NCI-H187 treated with DMSO at 0.1 percent for 48 hours (cell line): ENCODE results near the gene ROCK2.
"Not testable (repeated sequence)": the region's sequence is repeated elsewhere in the genome, so short reads cannot be mapped to it uniquely, and the experiment has no call there.

ENCODE experiments used
- DNase-seq: peaks from one replicate; lab custom pipeline; 2025; lab: John Stamatoyannopoulos, UW

The ROCK2 gene

DNA sequence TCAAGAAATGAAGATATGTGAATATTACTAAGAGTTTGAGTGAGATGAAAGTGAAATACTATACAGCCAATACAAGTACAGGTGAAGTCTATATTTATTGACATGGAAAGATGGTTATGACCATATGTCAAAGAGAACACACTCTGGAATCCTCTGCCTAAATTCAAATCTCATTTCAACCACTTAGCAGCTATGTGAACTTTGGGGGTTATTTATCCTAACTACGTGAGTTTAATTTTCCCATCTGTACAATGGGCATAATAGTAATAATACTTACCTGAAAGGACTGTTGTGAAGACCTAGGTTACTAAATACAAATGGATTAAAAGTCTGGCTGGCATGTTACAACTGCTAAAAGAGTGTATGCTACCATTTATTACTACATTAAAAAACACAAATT lies 79.6 kb downstream of the ROCK2 start:
- no peak for DNase-seq

DNA sequence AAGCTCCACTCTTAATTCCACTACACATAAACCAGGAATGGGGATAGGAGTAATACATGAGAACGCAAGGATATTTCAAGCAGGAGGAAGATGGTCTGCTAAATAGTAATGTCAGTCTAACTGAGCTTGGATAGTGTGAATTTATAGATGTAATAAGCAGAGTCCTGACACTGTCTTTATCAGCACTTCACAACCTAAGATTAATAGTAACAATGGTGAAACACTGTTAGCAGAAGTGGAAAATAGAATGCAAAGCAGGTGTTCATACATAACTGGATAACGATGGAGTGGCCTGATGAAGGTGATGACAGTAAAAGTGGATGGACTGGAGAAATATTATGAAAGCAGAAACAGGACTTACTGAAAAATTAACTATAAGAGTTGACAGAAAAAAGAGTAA lies 80.4 kb downstream of the ROCK2 start:
- DNase-seq, result no peak

DNA sequence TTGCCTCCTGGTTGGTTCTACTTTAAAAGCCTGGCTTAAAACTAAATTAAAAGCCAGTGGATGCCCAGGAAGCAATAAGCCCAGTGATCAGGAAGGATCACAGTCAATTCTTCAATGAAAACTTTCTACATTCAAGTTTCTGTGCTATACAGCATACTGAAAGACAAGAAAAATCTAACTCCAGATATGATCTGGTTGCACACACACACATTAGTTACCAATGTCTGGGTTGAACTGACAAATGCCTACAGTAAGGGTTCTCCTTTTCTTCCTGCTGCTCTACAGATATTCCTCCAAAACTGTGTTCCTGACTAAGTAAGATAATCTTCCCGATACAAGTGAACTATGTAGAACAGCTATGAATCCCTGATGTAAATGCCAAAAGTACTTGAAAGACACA lies 81.3 kb downstream of the ROCK2 start:
- DNase-seq, result no peak

DNA sequence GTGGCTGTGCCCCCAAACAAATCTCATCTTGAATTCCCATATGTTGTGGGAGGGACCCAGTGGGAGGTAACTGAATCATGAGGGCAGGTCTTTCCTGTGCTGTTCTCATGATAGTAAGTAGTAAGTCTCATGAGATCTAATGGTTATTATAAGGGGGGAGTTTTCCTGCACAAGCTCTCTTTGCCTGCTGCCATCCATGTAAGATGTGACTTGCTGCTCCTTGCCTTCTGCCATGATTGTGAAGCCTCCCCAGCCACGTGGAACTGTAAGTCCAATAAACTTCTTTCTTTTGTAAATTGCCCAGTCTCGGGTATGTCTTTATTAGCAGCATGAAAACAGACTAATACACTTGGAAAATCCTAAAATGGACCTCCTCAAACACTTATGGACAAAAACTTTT lies 82.0 kb downstream of the ROCK2 start:
- DNase-seq, result not testable (repeated sequence)

DNA sequence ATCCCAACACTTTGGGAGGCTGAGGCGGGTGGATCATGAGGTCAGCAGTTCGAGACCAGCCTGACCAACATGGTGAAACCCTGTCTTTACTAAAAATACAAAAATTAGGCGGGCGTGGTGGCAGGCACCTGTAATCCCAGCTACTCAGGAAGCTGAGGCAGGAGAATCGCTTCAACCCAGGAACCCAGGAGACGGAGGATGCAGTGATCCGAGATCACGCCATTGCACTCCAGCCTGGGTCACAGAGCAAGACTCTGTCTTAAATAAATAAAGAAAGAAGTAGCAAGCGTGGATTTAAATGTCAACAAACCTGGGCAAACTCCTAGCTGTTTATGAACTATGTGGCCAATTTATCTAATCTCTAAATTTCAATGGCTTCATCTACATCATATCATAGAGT lies 82.9 kb downstream of the ROCK2 start:
- DNase-seq, result not testable (repeated sequence)

DNA sequence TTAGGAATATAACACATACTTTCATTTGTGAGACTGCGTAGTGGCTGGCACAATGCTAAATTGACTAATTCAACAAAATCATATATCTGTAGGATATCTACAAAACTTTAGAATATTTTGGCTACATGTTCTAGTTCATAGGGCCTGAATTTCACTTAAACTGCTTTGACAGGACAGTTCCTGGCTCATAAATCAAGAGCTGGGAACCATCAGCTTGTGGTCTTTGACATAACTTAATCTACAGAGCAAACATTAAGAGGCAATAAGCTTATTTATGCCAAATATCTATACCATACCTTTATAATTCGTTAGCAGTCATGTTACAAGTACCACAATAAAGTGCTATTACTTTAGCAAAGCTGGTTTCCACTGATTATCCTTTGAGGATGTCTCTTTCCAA lies 83.5 kb downstream of the ROCK2 start:
- DNase-seq, result no peak

DNA sequence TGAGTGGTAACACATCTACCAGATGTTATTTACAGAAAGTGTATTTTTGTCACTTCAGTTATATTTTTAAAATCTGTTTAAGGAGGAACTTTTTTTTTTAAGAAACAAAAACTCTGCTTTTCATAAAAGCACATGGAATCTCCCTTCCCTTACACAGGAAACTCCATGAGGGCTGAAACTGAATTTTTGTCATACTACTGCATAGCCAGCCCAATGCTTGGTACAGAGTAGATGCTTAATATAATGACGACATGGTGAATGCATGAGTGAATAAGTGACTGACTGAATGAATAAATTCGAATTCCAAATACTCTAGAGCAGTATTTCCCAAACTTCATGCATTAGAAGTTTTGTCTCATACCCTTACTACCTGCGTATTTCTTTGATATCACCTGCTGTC lies 86.5 kb downstream of the ROCK2 start:
- DNase-seq, result no peak

DNA sequence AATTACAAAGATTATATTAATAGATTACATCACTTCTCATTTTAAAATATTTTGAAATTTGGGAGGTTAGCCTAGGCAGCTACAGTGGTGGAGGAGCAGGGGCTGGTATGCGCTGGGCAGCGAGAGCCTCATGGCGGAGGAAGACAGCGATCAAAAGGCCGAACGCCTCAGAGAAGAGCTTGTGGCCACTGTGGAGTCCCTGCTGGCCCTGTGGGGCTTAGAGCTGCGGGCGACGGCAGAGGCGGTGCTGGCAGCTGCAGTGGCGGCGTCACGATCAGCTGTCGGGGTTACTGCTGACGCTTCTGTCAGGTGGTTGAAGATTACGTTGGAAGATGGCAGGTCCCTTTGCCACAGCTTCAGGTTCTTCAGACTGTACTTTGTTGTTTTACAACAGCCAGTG lies 87.4 kb downstream of the ROCK2 start:
- no peak for DNase-seq

DNA sequence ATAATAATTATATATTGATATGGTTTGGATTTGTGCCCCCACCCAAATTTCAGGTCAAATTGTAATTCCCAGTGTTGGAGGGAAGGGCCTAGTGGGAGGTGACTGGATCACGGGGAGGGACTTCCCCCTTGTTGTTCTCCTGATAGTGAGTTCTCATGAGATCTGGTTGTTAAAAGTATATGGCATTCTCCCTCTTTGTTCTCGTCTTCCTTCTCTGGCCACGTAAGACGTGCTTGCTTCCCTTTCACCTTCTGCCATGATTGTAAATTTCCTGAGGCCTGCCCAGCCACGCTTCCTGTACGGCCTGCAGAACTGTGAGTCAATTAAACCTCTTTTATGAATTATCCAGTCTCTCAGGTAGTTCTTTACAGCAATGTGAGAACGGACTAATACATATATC lies 88.3 kb downstream of the ROCK2 start:
- no peak for DNase-seq

DNA sequence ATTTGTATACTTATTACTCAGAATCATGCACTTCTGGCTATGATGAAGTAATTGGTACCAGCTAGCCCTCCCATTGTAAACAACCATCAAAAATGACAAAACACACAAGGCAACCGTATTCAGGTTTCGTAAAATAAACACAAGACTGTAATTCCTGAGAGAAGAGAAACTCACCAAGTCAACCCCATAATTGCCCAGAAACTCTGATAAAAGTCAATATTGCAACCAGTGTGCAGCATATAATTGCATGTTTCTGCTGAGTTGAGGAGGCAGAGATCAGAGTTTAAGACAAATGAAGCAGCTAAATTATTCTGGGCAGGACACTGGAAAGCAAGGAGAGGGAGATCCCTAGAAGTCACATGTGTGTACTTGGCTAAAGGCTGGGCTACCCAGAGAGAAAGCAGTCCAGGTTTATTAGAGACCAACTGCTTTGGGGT lies 90.3 kb downstream of the ROCK2 start:
- DNase-seq, result no peak

DNA sequence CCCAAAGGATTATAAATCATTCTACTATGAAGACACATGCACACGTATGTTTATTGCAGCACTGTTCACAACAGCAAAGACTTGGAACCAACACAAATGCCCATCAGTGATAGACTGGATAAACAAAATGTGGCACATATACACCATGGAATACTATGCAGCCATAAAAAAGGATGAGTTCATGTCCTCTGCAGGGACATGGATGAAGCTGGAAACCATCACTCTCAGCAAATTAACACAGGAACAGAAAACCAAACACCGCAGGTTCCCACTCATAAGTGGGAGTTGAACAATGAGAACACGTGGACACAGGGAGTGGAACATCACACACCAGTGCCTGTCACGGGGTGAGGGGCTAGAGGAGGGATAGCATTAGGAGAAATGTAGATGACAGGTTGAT lies 92.0 kb downstream of the ROCK2 start:
- not testable (repeated sequence) for DNase-seq

DNA sequence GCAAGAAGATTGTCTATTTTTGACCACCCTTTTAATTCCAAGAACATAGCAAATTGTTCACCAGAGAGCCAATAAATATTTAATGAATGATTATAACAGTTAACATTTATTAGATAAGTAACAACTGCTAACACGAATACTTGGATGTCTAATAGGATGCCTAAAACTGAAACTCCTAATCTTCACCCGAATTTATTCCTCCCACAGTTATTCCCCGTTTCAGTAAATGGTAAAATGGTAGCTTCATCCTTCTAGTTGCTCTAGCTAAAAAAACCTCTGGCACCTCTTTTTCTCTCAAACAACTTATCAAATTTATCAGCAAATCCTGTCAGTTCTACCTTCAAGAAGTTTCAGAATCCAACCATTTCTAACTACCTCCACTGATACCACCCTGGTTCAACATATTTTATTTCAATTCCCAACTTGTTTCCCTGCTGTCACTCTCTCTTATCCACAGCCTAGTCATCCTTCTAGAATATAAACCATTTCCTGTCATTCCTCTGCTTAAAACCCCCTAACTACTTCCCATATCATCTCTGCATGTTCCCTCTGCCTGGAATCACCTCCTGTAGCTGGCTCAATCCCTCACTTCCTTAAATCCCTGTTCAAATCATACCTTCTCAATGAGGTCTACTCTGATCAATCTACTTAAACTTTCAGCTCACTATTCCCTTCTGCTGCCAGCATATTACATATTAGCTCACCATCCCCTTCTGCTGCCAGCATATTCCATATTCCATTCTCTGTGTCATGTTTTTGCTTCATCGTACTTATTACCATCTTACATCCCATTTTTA lies 93.8 kb downstream of the ROCK2 start:
- DNase-seq, result no peak

DNA sequence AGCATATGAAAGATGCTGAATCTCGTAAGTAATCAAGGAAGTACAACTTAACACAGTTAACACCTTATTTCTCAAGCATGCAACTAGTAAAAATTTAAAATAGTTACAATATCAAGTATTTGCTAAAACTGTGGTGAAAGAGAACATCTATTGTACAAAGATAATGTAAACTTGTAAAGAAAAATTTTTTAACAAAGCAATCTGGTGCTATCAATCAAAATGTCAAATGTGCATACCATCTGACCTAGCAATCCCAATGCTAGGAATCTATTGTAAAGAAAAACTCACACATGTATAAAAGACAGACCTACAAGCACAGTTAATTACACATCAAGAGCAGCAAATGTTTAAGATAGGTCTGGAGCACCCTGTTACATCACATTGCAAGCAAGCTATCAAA lies 99.1 kb downstream of the ROCK2 start:
- no peak for DNase-seq

DNA sequence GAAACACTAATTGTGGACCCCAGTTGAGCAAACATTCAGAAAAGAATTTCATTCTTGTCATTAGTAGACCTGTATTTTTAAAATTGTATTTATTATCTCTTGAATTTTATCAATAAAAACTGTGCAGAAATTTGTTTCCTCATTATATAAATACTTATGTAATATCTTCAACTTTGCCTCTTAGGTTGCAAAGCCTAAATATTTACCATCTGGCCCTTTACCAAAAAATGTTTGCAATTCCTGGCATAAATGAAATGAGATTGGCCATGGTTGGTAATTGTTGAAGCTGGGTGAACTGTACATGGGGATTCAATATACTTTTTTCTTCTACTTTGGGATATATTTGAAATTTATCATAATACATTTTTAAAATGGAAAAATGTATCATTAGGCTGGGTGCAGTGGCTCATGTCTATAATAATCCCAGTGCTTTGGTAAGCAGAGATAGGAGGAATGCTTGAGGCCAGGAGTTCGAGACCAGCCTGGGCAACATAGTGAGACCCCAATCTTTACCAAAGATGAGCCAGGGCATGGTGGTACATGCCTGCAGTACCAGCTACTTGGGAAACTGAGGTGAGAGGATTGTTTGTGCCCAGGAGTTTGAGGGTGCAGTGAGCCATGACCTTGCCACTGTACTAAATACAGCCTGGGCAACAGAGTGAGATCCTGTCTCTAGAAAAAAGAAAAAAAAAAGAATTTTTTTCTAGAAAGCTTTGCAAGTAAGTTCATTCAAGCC lies 100.2 kb downstream of the ROCK2 start:
- DNase-seq, result no peak

DNA sequence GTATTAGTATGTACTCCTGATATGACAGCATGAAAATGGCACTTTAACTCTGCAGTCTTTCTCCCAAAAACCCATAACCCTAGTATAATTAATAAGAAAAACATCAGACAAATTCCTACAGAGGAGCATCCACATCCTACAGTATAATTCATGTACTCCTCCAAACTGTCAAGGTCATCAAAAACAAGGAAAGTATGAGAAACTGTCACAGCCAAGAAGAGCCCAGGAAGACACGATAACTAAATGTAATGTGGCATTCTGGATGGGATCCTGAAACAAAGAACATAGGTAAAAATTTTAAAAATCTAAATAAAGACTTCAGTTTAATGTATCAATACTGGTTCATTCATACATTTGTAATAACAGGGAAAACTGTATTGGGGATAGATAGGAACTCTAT lies 100.9 kb downstream of the ROCK2 start:
- no peak for DNase-seq

DNA sequence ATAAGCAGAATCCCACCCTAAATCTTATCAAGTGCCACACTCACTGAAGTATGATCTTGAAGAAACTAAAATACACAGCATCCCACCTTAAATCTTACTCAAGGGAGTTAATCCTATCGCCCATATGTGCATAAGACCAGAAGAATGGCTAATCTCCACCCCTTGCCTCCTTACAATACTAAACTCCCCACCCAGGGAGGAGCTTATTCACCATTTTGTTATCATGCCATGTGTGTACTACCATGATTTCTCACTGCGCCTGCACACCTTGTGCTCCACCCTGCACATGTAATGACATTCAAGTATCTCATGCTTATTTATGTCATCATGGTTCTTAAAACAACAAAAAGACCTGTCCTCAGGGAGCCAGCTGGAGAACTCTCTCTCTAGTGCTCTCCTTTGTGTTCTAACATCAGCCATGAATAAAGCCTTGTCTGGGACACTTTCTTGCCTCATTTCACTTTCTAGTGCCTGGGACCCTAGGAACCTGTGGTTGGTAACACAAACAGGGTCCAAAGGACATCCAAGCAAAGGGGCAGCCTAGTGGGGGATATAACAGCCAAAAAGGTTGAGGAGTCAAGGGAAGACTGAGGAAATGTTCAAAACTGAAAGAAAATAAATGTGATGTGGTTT lies 101.8 kb downstream of the ROCK2 start:
- DNase-seq, result no peak

DNA sequence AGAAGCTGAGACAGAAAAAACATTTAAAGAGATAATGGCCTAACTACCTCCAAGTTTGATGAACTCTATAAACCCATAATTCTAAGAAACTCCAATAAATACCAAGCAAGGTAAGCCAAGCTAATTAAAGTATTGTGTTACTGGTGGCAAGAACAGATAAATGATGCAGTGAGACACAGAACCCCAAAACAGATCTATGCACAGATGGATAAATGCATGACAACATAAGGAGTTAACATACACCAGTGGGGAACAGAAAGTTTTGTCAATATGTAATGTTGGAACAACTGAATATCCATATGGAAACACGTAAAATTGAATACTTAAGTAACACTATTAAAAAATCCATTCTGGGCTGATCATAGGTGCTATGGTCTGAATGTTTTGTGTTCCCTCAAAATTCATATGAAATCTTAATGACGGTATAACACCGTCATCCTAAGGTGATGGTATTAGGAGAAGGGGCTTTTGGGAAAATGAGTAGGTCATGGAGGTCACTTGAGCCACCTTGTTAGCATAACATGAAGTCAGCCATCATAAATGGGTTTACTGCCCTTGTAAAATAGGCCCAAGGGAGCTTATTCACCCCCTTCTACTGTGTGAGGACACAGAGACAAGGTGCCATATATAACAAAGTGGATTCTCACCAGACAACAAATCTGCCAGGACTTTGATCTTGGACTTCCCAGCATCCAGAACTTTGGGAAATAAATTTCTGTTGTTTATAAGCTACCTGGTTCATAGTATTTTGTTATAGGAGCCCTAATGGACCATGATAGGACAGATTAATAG lies 102.8 kb downstream of the ROCK2 start:
- no peak for DNase-seq

DNA sequence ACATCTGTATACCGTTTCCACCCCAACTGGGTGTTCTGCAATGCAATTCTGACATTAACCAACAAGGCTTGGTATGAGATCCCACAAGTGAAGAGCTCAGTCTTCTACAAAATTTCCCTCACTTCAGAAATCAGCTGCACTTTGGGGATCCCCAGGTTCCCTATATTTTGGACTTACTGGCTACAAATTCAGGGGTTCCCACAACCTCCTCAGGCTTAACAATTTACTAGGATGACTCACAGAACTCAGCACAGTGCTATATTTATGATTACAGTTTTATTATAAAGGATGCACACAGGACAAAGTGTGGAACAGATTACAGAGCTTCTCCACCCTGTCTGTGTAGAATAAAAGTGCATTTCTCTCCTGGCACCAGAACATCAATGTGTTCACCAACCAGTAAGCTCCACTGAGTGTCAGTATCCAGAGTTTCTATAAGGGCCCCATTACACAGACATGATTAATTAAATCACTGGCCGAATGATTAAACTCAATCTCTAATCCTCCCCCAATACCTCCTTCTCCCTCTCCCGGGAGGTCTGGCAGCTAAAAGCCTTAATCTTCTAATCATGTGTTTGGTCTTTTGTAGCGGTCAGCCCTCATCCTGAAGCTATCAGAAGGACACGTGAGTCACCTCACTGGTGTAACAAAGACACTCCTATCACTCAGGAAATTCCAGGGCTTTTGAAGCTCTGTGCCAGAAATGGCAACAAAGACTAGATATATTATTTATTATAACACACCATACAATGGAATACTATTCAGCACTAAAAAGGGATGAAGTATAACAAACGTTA lies 104.6 kb downstream of the ROCK2 start:
- no peak for DNase-seq

DNA sequence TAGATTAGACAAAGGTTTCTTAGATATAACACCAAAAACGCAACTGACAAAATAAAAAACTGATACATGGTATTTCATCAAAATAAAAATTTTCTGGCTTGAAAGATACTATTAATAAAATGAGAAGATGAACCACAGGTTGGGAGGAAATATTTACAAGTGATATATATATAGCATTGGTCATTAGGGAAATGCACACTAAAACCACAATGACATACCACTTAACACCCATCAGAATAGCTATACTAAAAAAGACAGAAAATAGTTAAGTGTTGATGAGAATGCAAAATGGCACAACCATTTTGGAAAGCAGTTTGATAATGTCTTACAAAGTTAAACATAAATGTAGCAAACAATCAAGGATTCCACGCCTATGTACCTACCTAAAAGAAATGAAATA lies 105.3 kb downstream of the ROCK2 start:
- no peak for DNase-seq

DNA sequence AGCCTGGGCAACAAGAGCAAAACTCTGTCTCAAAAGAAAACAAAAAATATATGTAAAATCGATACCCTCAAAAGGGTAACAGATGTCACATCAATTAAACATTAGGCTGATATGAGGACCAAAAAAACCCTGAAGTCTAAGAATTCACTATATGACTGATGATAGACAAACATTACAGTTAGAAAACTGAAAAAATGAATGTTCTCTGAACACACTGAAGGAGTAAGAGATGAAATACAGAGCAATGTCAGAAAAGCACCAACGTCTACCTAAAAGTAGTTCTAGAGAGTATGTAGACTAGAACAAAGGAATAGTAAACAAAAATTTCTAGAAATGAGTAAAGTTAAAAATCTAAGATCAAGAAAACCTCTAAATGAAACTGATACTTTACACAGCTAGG lies 107.3 kb downstream of the ROCK2 start:
- no peak for DNase-seq

DNA sequence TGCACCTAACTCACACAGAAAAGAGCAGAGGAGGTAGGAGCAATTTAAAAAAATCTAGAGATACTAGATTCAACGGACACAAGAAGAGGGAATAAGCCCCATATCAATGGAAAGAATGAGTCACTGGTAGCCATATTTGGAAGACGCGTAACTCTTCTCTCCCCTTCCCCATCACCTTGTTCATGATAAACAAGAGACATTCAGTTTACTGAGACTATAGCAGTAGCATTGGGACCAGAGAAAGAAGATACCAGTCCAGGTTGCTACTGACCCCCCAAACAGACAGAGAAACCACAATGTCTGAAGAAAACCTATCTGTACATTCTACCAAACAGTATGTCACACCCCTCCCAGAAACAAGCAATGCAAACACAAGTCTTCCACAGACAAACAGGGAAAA lies 108.1 kb downstream of the ROCK2 start:
- DNase-seq, result no peak

DNA sequence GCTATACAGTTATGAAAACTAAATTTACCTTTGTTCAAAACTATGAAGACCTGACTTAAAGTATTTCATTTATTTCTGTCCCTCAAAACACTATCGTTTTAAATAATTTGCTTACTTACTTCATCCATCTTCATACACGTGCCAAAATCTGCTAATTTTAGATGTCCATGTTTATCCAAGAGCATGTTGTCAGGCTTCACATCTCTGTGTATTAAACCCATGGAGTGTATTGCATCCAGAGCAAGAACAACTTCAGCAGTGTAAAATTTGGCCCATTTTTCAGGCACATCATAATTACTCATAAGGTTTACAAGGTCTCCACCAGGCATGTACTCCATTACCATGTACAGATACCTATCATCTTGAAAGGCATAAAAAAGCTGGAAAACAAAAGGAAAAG lies 108.9 kb downstream of the ROCK2 start:
- no peak for DNase-seq
